Fibroblast of lung (primary cell): ENCODE results near the gene TAOK2.

Experiments
- CTCF ChIP-seq, 2 donors: IDR thresholded peaks in 1 of 2; conservative IDR thresholded peaks in 1 of 2; 1 replicate in 1 of 2; 2 replicates in 1 of 2; pipeline ENCODE4 v1.5.1; 2011 to 2012; ENCODE audit warnings: low read length in 2 of 2, control low read depth in 1 of 2, inconsistent platforms in 1 of 2, low read depth in 1 of 2, mild to moderate bottlenecking in 1 of 2
- EZH2 ChIP-seq: IDR thresholded peaks from 2 replicates; pipeline ENCODE4 v1.5.1; 2012; ENCODE audit warnings: low read length, control low read depth, mild to moderate bottlenecking; ENCODE audit errors: missing control alignments

- no peak for TF ChIP-seq CTCF (conservative IDR thresholded peaks at IDR 0.05 in 1 of 2, IDR thresholded peaks at IDR 0.05 in 1 of 2; ENCODE audit: low read depth in 1 of 2, low read length in 2 of 2)
- no peak for TF ChIP-seq EZH2
Measured at GRCh38 chr16:29986931-29987330, 13.3 kb downstream of the TAOK2 start.
